ENCODE results near the gene PGLYRP1.

The PGLYRP1 gene

GRCh38 chr19:45971260-45971902 lies 51.5 kb downstream of the PGLYRP1 start:
- peak overlapping the region; percentile 77 for H3K27ac ChIP-seq (ENCODE audit: low read depth, low read length)
- no peaks in the 10 kb centered on the region for H3K9me3 ChIP-seq (ENCODE audit: control insufficient read depth in 5 of 5, low read length in 5 of 5)
- H3K27me3 ChIP-seq (ENCODE audit: control insufficient read depth in 5 of 5, insufficient read depth in 4 of 5, low read length in 5 of 5), result peaks cover 34 to 49% (median 38%) of the 10 kb centered on the region in 5 donors
- peaks cover 0 to 5% (median 0%) of the 10 kb centered on the region in 5 donors for H3K36me3 ChIP-seq (ENCODE audit: control insufficient read depth in 5 of 5, insufficient read depth in 5 of 5, low read length in 5 of 5)
- peak overlapping the region in 2 of 5 donors; percentile 3 to 79 for H3K9ac ChIP-seq (ENCODE audit: low read length in 5 of 5)
- H3K4me1 ChIP-seq (ENCODE audit: control insufficient read depth in 5 of 5, insufficient read depth in 5 of 5, low read length in 5 of 5), result peaks cover 2 to 33% (median 19%) of the 10 kb centered on the region in 5 donors
- peak overlapping the region in 4 of 5 donors; percentile 47 to 84 (median 62) for H3K4me3 ChIP-seq (ENCODE audit: low read depth in 1 of 5, low read length in 5 of 5)

GRCh38 chr19:45969676-45970075 lies 53.2 kb downstream of the PGLYRP1 start:
- H3K9me3 ChIP-seq (ENCODE audit: control insufficient read depth in 5 of 5, low read length in 5 of 5), result no peaks in the 10 kb centered on the region
- H3K27ac ChIP-seq (ENCODE audit: low read depth, low read length), result peak overlapping the region; percentile 18
- peaks cover 0 to 5% (median 0%) of the 10 kb centered on the region in 5 donors for H3K36me3 ChIP-seq (ENCODE audit: control insufficient read depth in 5 of 5, insufficient read depth in 5 of 5, low read length in 5 of 5)
- H3K9ac ChIP-seq (ENCODE audit: low read length in 5 of 5), result no peak overlapping the region
- peaks cover 2 to 33% (median 19%) of the 10 kb centered on the region in 5 donors for H3K4me1 ChIP-seq (ENCODE audit: control insufficient read depth in 5 of 5, insufficient read depth in 5 of 5, low read length in 5 of 5)
- peaks cover 24 to 44% (median 28%) of the 10 kb centered on the region in 5 donors for H3K27me3 ChIP-seq (ENCODE audit: control insufficient read depth in 5 of 5, insufficient read depth in 4 of 5, low read length in 5 of 5)
- H3K4me3 ChIP-seq (ENCODE audit: low read depth in 1 of 5, low read length in 5 of 5), result no peak overlapping the region

All from subcutaneous abdominal adipose tissue (tissue), 5 donors.